MM.1S (cell line): ENCODE data around the gene TTF2.

ENCODE experiments used
- CTCF ChIP-seq: fragments of 300-600 bp; sonication (generic); IDR thresholded peaks from 2 replicates; pipeline ENCODE4 v1.5.1; 2016; ENCODE audit warnings: antibody characterized with exemption, low read length, mixed read lengths
- EZH2 ChIP-seq: fragments of 300-600 bp; sonication (generic); optimal IDR thresholded peaks from 2 replicates; pipeline ENCODE3; 2017; ENCODE audit warnings: low read depth, mild to moderate bottlenecking, antibody characterized with exemption, low read length, mixed read lengths
- EZH2phosphoT487 ChIP-seq: fragments of 300-600 bp; sonication (generic); IDR thresholded peaks from 2 replicates; pipeline ENCODE4 v1.6.1; 2018; ENCODE audit warnings: antibody characterized with exemption, low read length

- TF ChIP-seq CTCF (no peak), EZH2phosphoT487 (no peak), EZH2 (no peak)
Measured at GRCh38 chr1:117030271-117030877, 29.8 kb upstream of the TTF2 start.
